ENCODE data around the gene OGDHL.
"Not testable (repeated sequence)": the region's sequence is repeated elsewhere in the genome, so short reads cannot be mapped to it uniquely, and the experiment has no call there.

Gene OGDHL

GRCh38 chr10:49756031-49756430 lies 6.1 kb downstream of the OGDHL start:
- DNase-seq (ENCODE audit: low spot score): no peak

GRCh38 chr10:49754951-49755350 lies 7.2 kb downstream of the OGDHL start:
- not testable (repeated sequence) for DNase-seq (ENCODE audit: low spot score)

GRCh38 chr10:49752584-49752983 lies 9.5 kb downstream of the OGDHL start:
- no peak for DNase-seq (ENCODE audit: low spot score)

DNA sequence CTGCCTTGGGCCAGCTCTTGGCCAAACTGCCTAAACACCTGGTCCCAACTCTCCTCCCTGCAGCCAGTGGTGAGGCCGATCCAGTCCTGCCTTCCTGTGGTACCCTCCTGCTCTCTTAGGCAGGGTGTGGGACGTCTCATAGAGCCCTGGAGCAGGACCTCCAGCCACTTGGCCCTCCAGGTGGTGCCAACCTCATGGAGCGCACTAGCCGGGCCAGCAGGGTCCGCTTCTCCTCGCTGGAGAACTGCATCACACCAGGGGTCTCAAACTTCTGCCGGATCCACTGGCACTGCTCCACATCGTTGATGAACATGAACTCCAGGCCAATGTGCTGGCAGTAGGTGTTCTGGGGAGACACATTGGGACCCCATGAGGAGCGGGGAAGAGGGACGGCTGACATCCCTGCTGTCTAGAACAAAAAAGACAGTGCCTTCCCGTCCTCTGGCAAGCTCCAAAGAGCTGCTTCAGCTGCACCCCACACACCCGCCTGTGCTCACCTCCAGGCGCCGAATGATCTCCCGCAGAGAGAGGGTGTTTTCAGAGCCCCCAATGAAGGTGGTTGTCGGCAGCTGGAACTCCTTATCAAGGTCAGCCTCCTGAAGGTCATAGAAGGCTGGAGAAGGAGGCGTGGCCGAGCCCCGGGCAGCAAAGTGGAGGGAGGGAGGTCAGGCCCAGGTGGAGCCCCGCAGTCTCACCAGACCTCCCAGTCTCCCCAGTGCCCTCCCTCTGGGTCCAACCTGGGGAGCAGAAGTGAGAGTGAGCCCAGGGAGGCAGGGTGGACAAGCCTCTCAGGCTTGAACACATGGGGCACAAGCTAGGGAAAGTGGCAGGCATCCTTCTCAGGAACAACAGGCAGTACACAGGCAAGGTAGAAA lies 10.2 kb downstream of the OGDHL start:
- no peak for DNase-seq (ENCODE audit: low spot score)

DNA sequence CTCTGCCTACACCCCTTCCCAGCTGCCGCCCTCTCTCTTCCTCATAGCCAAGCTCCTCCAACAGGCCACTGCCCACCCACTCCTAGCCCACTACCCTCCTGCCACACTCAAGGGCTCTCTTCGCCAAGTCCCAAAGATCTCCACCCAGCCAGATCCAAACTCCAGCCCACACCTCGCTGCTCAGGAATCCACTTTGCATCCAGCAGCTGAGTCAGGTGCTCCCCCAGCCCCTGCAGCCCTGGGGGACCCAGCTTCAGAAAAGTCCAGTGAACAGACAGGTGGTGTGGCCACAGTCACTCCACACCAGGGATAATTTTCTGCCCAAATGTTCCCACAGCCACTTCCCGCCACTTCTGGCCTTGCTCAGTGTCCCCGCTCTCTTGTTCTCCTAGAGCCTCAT lies 10.9 kb downstream of the OGDHL start:
- no peak for DNase-seq (ENCODE audit: low spot score)

DNA sequence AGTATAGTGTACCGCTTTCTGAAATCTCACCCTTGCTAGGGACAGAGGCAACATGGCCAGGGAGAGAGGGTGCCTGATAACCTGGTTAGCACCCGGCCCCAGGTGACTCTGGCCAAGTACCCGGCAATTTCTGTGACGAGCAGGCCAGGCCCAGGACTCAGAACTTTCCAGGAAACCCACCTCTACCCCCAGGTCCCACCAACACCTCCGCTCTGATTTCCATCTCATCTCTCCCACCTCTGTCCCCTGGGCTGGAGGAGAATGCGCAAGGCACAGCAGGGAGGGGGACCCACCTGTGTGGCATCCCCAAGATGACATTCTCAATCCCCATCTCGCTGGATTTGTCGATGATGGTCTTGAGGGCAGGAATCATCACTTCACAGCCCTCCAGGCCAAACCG lies 11.6 kb downstream of the OGDHL start:
- no peak for DNase-seq (ENCODE audit: low spot score)

GRCh38 chr10:49749556-49750491 lies 12.3 kb downstream of the OGDHL start:
- no peak for DNase-seq (ENCODE audit: low spot score)

DNA sequence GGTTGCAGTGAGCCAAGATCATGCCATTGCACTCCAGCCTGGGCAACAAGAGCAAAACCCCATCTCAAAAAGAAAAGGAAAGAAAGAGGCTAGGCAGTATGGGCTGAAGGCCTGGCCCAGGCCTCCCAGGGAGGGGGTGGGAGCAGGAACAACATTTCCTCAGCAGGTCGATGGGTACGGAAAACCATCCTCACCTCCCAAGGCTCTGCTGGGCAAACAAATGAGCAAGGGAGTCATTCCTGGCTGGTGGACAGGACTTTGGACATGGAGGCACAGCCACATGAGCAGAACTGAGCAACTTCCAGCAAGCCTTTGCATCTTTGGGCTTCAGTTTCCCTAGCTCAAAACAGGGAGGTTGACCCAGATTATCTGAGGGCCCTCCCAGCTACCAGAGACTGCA lies 13.0 kb downstream of the OGDHL start:
- DNase-seq (ENCODE audit: low spot score): no peak

GRCh38 chr10:49748006-49748405 lies 14.1 kb downstream of the OGDHL start:
- DNase-seq (ENCODE audit: low spot score): no peak

GRCh38 chr10:49747303-49747646 lies 14.8 kb downstream of the OGDHL start:
- DNase-seq (ENCODE audit: low spot score): no peak

GRCh38 chr10:49746626-49747302 lies 15.4 kb downstream of the OGDHL start:
- DNase-seq (ENCODE audit: low spot score): no peak

DNA sequence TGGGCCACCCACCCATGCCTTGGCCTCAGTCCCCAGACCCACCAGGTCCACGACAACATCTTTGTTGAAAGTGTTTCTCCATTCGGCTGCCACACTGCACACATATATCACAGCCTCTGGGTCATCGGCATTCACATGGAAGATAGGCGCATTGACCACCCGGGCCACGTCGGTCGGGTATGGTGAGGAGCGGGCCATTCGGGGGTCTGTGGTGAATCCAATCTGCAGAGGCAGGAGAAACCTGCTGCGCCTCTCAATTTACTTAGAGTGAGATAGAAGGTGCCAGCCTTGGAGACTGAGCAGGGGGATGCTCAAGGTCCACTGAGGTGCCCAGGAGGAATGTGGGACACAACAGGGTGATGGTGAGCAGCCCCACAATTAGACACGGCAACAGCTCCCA lies 16.4 kb downstream of the OGDHL start:
- DNase-seq (ENCODE audit: low spot score): no peak

DNA sequence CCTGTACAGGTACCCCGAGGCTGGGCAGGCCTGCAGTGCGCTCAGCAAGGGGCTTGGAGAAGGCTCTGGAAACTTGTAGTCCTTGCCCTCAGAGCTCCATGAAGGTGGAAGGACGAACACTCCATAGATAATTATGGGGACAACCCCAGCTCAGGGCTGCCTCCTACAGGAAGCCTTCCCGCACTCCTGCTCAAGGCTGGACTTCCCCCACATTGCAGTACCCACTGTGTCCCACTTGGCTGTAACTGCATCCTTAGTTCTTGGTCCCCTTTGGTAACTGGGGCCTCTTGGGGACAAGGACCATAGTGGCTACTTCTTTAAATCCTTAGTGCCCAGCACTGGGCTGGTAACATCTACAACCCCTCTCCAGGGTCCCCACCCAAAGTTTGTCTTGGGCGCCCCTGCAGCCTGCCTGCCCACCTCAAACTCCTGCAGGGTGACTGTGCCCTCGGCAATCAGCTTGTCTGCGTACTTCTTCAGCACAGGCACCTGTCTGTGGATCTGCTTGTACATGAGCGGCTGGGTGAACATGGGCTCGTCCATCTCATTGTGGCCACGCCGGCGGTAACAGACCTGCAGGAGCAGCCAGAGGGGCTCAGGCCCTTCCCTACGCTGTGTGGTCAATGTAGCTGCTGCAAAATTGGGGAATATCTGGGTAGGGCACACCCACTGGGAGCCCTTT lies 17.1 kb downstream of the OGDHL start:
- DNase-seq (ENCODE audit: low spot score): no peak

DNA sequence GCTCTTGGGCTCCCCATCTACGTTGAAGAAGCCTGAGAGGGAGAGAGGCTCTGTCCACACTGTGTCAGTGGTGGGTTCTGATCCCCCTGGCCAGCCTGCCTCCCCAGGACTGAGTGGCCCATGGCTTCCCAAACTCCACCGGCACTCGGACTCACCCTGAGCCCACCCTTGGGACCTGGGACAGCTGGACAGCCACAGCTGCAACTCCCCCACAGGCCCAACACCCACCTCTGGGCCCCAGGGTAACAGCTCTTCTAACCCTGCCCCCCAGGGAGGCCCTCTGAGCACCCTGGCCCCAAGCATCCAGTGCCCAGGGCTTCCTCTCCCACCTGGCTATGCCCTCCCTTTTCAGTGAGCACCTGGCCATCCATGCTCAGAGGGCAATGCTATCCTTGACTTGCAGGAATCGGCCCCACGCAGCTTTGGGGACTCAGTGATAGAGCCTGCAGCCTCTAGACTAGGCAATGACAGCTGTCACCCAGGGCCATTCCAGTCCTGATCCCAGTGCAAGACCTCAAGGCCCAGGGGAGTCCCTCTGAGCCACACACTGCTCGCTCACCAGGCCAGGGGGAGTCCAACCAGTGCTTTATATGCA lies 17.9 kb downstream of the OGDHL start:
- DNase-seq (ENCODE audit: low spot score): no peak

DNA sequence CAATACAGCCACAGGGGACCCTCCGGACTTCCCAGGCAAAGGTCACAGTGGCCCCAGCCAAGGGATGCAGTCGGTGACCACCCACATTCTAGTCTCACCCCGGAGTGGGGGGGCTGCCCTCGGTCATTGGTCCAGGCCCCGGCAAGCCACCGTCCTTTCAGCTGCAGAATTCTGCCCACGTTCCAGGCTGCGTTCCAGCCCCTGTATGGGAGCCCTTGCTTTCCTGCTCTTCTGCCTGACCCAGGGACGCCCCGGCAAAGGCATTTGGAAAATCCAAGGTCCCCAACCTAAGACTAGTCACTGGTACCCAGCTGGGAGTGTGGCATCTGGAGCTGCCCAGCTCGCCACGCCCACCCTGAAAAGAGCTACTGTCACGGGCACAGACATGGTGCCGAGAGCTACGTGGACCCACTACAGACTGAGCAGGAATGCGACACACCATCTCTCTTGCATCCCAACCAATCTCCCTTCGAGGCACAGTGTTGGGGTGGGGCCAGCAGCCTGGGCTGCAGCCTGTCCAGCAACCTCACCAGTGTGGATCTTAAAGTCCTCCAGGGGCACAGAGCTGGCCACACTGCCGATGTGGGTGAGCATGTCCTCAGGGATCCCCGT lies 18.6 kb downstream of the OGDHL start:
- DNase-seq (ENCODE audit: low spot score): no peak

DNA sequence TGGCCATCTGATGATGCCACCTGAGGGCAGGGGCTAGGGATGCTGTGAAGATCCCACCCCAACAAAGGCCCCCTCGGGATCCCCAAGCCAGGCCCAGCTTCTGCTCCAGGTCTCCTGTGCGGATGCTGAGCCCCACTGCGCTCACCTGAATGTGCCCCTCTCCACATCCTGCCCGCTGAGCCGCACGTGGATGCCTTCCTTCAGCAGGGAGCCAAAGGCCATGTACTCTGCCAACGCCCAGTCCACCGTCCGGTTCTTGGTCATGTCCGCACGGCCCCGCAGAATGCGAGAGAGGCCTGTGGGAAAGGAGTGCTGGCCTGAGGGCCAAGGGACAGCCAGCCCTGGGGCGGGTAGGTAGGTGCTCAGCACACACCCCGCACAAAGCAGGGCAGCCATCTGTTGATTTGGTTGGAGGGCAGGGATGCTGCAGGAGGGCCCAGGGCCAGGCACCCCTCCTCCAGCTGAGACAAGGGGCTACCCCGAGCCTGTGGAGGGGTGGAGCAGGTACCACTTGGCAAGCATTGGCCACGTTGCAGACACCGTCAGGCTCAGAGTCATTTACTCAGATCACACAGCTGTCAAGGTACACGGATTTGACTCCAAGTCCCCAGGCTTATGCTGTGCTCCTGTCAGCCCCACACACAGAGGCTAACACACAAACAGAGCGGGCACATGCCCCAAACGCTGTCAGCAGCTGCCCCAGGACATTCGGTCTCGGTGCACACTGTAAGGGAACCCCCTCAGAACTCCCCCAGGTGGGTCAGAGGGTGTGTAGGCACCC lies 19.2 kb downstream of the OGDHL start:
- no peak for DNase-seq (ENCODE audit: low spot score)

DNA sequence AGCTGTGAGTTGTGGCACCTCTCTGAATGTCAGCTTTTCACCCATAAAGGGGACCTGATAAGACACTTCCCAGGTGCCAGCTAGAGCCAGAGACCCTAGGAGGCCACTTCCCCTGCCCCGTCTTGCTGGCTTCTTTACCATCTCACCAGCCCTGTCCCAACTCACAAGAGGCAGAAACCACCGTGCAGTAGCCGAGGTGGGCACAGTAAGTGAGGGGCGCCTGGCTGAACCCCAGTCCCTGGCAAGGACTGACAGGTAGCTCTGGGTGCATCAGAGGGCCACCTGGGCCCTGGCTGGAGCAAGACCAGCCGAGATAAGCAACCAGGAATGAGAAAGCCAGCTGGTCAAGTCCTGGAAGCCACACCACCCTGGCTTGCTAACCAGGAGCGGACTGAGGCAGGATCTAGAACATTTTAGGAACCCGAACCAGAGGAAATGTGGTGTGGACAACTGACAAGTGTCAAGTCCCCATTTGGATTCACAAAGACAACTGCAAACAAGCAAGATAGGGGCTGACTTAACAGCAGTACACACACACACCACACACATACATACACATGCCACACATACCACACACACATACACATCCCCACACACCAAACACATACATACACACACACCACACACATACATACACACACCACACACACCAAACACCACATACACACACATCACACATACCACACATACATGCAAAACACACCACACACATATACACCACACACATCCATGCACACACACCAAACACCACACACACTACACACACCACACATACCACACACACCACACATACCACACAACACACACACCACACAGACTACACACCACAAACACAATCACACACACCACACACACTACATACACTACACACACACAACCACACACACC lies 20.8 kb downstream of the OGDHL start:
- DNase-seq (ENCODE audit: low spot score): no peak

- no peak for DNase-seq (ENCODE audit: low spot score)
Measured at GRCh38 chr10:49740346-49741107, 21.6 kb downstream of the OGDHL start.
